Left ventricle myocardium inferior (tissue), 1 donor: ENCODE measurements around the gene DPH1. TPM values are rescaled to one million over a fixed set of nuclear protein-coding genes. Genes with fewer than 3 reads are reported as not detected.

Experiments used
- DNase-seq: peaks from one replicate; pipeline ENCODE4 v3.0.0-alpha.2; 2020
- H3K27ac ChIP-seq: fragments of 200-600 bp; replicated peaks from 2 replicates; pipeline ENCODE4 v1.8.0; 2021
- H3K27me3 ChIP-seq: fragments of 200-600 bp; 2 replicates; pipeline ENCODE4 v1.8.0; 2021; ENCODE audit warnings: low read depth
- H3K36me3 ChIP-seq: fragments of 200-600 bp; 2 replicates; pipeline ENCODE4 v1.8.0; 2021
- H3K4me1 ChIP-seq: fragments of 200-600 bp; 2 replicates; pipeline ENCODE4 v1.8.0; 2021
- H3K4me3 ChIP-seq: fragments of 200-600 bp; 2 replicates; pipeline ENCODE4 v1.8.0; 2021; ENCODE audit warnings: mild to moderate bottlenecking, moderate library complexity
- H3K9me3 ChIP-seq: fragments of 200-600 bp; replicated peaks from 2 replicates; pipeline ENCODE4 v1.8.0; 2021
- intact Hi-C: fragments of 100-400 bp; cut with micrococcal nuclease; formaldehyde crosslinking; loops from one replicate; pipeline ENCODE4 v1.11.0; 2022
- total RNA-seq: library from RNA; stranded (reverse); fragmentation: NEBNext Ultra II Directional; extraction: Animal tissue kit (Norgen Biotek cat#: 25700); gene quantifications from one replicate; pipeline ENCODE4 v1.2.1, GENCODE V29; 2021
- TF ChIP-seq, protein P1 (sequence below): fragments of 200-600 bp; IDR thresholded peaks from 2 replicates; pipeline ENCODE4 v1.8.0; 2021; ENCODE audit warnings: antibody characterized with exemption, mild to moderate bottlenecking, borderline replicate concordance
- donor health status: DM: no; HTN: yes; CAD: no; lungs with severe emphysema.

DPH1 gene
- total RNA-seq, 1 donor from 2014 or later = 29.1 TPM

DNA sequence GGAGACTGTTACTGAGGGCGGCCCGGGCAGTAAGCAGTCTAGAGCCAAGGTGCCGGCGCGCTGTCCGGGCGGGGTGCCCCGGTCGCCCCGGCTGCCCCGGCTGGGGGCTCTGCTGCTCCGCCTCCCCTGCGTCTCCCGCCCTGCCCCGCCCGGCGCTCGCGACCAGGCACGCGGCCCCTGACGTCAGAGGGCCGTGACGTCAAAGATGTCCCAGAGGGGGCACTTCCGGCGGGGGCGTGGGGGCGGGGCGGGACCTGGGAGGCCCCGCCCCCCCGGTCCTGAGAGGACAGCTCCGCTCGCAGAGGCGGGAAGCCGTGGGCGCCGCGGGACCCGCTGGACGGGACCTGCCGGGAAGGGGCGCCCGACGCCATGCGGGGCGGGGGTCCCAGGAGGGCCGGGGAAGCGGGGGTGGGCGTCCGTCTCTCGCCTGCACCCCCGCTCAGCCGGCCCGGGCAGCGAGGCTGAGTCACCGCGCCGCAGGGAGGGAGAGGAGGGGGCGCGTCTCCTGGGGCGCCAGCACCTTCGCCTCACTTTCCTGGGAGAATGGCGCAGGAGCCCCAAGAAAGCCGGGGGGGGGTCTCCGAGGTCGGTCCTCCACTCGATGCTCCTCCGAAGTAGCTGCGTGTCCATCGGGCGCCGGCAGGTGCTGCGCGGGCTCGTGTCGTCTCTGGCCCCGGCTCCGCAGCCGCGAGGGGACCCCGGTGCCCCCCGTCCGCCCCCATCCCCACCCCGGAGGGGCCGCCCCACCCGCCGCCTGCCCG lies 20.5 kb downstream of the DPH1 start:
- intact Hi-C loops = no loop called here
- H3K27ac ChIP-seq = peak overlapping the region; percentile 48
- H3K4me1 ChIP-seq = peaks cover 52% of the 10 kb centered on the region

DNA sequence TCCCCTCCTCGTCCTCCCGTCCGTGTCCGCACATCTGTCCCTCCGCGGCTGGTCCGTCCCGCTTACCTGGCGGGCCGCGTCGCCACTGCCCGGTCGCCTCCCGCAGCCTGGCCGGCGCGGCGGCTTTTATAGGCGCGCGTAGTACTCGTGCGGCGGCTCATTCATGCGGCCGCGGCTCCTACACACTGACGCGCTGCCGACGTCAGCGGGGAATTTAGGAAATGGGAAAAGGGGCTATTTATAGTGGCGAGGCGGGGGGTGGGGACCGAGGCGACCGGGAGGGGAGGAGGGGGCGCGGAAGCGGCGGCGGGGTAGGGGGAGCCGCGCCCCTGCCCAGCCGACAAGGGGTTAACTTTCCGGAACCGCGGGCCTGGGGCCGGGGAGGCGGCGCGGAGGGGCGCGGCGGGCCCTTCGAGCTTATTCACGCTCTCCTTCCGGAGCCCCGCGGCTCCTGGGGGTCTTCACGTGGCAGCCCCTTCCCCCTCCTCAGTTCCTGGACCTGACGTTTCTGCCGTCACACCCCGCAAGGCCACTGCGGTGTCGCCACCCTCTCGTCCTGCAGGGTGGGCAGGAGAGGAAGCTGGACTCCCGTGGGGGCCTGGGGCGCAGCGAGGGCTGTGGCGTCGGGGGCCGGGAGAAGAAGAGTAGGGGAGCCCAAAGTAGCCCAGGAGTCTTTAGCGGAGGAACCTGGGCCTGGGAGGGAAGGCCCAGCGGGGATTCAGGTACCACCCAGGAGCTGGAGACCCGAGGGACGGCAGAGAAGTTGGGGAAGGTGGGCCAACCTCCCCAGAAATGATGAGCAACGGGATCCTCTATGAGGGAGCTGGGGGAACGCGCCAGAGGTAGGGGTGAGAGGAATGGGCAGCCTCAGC lies 21.3 kb downstream of the DPH1 start:
- TF ChIP-seq, protein P1, sequence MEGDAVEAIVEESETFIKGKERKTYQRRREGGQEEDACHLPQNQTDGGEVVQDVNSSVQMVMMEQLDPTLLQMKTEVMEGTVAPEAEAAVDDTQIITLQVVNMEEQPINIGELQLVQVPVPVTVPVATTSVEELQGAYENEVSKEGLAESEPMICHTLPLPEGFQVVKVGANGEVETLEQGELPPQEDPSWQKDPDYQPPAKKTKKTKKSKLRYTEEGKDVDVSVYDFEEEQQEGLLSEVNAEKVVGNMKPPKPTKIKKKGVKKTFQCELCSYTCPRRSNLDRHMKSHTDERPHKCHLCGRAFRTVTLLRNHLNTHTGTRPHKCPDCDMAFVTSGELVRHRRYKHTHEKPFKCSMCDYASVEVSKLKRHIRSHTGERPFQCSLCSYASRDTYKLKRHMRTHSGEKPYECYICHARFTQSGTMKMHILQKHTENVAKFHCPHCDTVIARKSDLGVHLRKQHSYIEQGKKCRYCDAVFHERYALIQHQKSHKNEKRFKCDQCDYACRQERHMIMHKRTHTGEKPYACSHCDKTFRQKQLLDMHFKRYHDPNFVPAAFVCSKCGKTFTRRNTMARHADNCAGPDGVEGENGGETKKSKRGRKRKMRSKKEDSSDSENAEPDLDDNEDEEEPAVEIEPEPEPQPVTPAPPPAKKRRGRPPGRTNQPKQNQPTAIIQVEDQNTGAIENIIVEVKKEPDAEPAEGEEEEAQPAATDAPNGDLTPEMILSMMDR = no peak
- no peak for DNase-seq
- intact Hi-C loops = no loop called here
- Histone ChIP-seq H3K36me3 (no peaks in the 10 kb centered on the region), H3K9me3 (no peaks in the 10 kb centered on the region), H3K4me1 (peaks cover 57% of the 10 kb centered on the region), H3K27me3 (peaks cover 52% of the 10 kb centered on the region), H3K4me3 (peak overlapping the region; percentile 87), H3K27ac (peak overlapping the region; percentile 48)

More for the DNA sequence above, 20.5 kb downstream of the DPH1 start:
- TF ChIP-seq, protein P1 = no peak
- peaks cover 46% of the 10 kb centered on the region for H3K27me3 ChIP-seq
- H3K9me3 ChIP-seq = no peaks in the 10 kb centered on the region
- H3K36me3 ChIP-seq = no peaks in the 10 kb centered on the region
- peak; percentile 64 for DNase-seq
- peak overlapping the region; percentile 87 for H3K4me3 ChIP-seq

GRCh38 chr17:2051933-2052559 lies 22.1 kb downstream of the DPH1 start:
- Histone ChIP-seq H3K36me3 (no peaks in the 10 kb centered on the region), H3K9me3 (no peaks in the 10 kb centered on the region), H3K27ac (no peak overlapping the region), H3K27me3 (peaks cover 58% of the 10 kb centered on the region), H3K4me1 (peaks cover 63% of the 10 kb centered on the region), H3K4me3 (no peak overlapping the region)
- TF ChIP-seq, protein P1 = no peak
- intact Hi-C loops = no loop called here
- no peak for DNase-seq

DNA sequence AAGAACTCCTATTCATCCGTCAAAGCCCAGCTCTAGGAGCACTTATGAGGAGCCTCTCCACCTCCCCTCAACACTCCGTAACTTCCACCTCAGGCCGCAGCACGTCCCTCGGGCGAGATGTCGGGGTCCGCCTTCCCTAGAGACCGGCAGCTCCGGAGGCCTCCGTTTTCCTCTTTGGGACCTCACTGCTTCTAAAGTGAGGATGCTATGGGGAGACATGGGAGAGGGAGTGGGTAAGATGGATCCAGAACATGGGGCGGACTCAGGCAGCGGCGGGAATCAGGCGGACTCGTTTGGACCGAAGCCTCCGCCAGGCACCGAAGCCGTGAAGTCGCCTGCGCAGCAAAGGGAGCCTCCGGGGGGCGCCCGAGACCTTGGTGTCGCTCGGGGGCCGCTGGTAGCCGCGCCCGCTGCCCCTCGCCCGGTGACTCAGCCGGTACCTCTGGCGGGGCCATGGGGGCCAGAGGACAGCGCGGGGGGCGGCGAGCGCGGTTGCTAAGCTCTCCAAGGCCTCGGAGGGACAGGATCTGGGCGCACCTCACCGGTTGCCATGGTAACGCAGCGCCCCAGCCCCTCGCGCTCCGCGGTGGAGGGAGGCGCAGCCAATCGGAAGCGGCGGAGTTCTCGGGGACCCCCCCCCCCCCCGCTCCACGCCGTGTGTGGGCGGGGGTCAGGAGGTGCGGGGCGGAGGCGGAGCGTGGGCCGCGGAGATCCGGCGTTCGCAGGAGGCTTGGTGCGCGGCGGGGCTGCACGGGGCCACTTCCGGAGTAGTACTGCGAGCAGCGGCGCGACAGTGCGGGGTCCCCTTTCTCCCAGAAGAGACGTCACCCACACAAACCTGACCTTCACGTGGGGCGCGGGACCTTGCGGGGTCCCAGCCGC lies 23.7 kb downstream of the DPH1 start:
- peak overlapping the region; percentile 96 for H3K27ac ChIP-seq
- no peaks in the 10 kb centered on the region for H3K9me3 ChIP-seq
- peaks cover 16% of the 10 kb centered on the region for H3K36me3 ChIP-seq
- DNase-seq = peak; percentile 78
- intact Hi-C loops = loop anchor here (2.0 kb wide), 1 partner anchor 187 kb away; no protein-coding TSS in a partner anchor
- H3K27me3 ChIP-seq = peaks cover 74% of the 10 kb centered on the region
- peak overlapping the region; percentile 84 for H3K4me3 ChIP-seq
- TF ChIP-seq, protein P1 = peak; percentile 78
- H3K4me1 ChIP-seq = peaks cover 78% of the 10 kb centered on the region
